Ovary (tissue), 9 donors: ENCODE measurements around the gene COPS9. TPM values are rescaled to one million over a fixed set of nuclear protein-coding genes. Genes with fewer than 3 reads are reported as not detected.

Experiments used
- DNase-seq, 5 donors: peaks; one replicate each; pipeline ENCODE4 v3.0.0-alpha.2; 2019 to 2020
- H3K27ac ChIP-seq, 2 donors: fragments of 200-600 bp; one replicate each; pipeline versions ENCODE4 v1.5.1 to v1.8.0; 2019 to 2022
- H3K27me3 ChIP-seq: fragments of 200-600 bp; one replicate; pipeline ENCODE4 v1.8.0; 2022
- H3K36me3 ChIP-seq: fragments of 200-600 bp; sonication (generic); one replicate; pipeline ENCODE4 v1.5.1; 2019
- H3K4me1 ChIP-seq: one replicate; pipeline ENCODE4 v1.8.1; 2013; ENCODE audit warnings: mild to moderate bottlenecking, moderate library complexity; ENCODE audit not compliant: insufficient read depth
- H3K4me3 ChIP-seq: fragments of 200-600 bp; sonication (generic); one replicate; pipeline ENCODE4 v1.5.1; 2017
- H3K9me3 ChIP-seq, 2 donors: fragments of 200-600 bp in 1 of 2; sonication (generic) in 1 of 2; one replicate each; pipeline versions ENCODE4 v1.5.1 to v1.8.1; 2013 to 2019; ENCODE audit warnings: mild to moderate bottlenecking in 1 of 2, moderate library complexity in 1 of 2
- EP300 ChIP-seq: sonication (generic); formaldehyde crosslinking; IDR thresholded peaks from one replicate; pipeline ENCODE4 v1.6.1; 2017; ENCODE audit warnings: antibody characterized with exemption
- POLR2A ChIP-seq: fragments of 450-650 bp; IDR thresholded peaks from one replicate; pipeline ENCODE4 v1.6.1; 2017; ENCODE audit warnings: antibody characterized with exemption, mild to moderate bottlenecking, moderate library complexity
- WGBS, 3 donors: extraction: QIAGEN DNeasy Blood & Tissue Kit in 1 of 3; methylation state at CpG; one replicate each; pipeline versions ENCODE4 v1.1.5 to v1.1.7; 2013 to 2017; 5-methylcytosine and 5-hydroxymethylcytosine counted together
- intact Hi-C, 4 donors: fragments of 100-400 bp; cut with DNase I; formaldehyde crosslinking; loops; one replicate each; pipeline versions ENCODE4 v1.11.0 to v1.15.1; 2022 to 2023
- polyA plus RNA-seq, 2 donors: library from polyadenylated mRNA; stranded (reverse); fragments of 200-250 nt in 1 of 2; fragments of 350-450 nt in 1 of 2; fragmentation: Illumina TruSeq in 1 of 2; extraction: RNeasy Lipid Tissue Mini Kit (QIAGEN cat#74804) in 1 of 2; gene quantifications; one replicate each; pipeline ENCODE4 v1.2.3, GENCODE V29; 2013 to 2014
- total RNA-seq, 7 donors: library from RNA; depleted of rRNA in 2 of 7; stranded (reverse); fragments of >200 nt in 2 of 7; fragmentation: NEBNext Ultra II Directional in 3 of 7; extraction: Animal tissue kit (Norgen Biotek cat#: 25700) in 3 of 7; gene quantifications; one replicate each; pipeline versions ENCODE4 v1.1.0 to v1.2.4, GENCODE V29; 2016 to 2023
- TF ChIP-seq, protein P1 (sequence below), 3 donors: fragments of 450-650 bp in 2 of 3; fragments of 200-600 bp in 1 of 3; IDR thresholded peaks; one replicate each; pipeline versions ENCODE4 v1.5.1 to v1.8.0; 2016 to 2022; ENCODE audit warnings: antibody characterized with exemption in 3 of 3, mild to moderate bottlenecking in 1 of 3
- donor health status: DM: no; HTN: no; CAD: no; lungs with moderate emphysema.
- donor health status: DM: no; HTN: no; CAD: no.
- donor health status: Bipolar disorder and iron deficiency.
- donor health status: DM: yes; HTN: yes; CAD: no.
- donor health status: DM: no; HTN: no; CAD: no.
- donor health status: DM: yes; HTN: yes; CAD: no.

Gene COPS9
- total and polyA plus RNA-seq, 9 donors = 42.1 to 286 (median 101) TPM

DNA sequence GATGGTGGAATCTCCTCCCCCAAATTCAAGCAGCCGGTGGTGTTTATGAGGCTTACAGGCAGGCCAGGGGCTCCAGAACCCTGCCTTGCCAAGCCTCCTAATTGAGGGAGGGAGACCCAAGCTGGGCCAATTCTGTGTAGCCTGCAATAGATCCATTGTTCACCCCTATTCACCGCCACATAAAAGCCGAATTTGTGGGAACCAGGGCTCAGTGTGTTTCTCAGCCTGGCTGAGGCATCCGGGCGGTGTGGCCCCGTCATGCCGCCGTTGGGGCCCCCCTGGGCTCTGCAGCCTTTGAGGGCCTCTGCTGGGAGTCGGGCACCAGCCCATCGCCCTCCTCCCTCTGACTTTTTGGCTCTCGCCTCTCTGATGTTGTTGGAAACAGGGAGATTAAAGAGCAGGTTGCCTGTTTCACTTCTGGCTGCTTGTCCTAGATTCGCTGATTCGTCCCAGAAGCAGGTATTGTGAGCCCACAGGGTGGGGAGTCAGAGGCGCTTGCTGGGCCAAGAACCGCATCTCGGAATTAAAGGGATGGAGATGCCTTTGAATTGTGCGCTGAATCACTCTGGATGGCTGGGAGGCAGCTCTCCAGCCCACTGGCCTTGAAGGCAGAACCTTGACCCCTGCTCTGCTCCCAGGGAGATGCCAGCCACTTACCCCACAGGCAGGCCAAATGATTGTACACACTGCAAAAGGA is 19.1 kb upstream of the COPS9 start:
- Histone ChIP-seq H3K4me1 (peaks cover 8% of the 10 kb centered on the region), H3K27ac (no peak overlapping the region), H3K36me3 (no peaks in the 10 kb centered on the region), H3K9me3 (no peaks in the 10 kb centered on the region), H3K27me3 (no peaks in the 10 kb centered on the region), H3K4me3 (no peak overlapping the region)
- peak in 1 of 5 donors; percentile 53 for DNase-seq
- TF ChIP-seq EP300 (no peak), POLR2A (no peak)
- TF ChIP-seq, protein P1, sequence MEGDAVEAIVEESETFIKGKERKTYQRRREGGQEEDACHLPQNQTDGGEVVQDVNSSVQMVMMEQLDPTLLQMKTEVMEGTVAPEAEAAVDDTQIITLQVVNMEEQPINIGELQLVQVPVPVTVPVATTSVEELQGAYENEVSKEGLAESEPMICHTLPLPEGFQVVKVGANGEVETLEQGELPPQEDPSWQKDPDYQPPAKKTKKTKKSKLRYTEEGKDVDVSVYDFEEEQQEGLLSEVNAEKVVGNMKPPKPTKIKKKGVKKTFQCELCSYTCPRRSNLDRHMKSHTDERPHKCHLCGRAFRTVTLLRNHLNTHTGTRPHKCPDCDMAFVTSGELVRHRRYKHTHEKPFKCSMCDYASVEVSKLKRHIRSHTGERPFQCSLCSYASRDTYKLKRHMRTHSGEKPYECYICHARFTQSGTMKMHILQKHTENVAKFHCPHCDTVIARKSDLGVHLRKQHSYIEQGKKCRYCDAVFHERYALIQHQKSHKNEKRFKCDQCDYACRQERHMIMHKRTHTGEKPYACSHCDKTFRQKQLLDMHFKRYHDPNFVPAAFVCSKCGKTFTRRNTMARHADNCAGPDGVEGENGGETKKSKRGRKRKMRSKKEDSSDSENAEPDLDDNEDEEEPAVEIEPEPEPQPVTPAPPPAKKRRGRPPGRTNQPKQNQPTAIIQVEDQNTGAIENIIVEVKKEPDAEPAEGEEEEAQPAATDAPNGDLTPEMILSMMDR (IDR thresholded peaks at IDR 0.05) = no peak
- intact Hi-C loops = no loop called here
- 22 to 33% (median 28%) methylated on average over 17 of the region's 17 CpGs for WGBS, 3 donors

DNA sequence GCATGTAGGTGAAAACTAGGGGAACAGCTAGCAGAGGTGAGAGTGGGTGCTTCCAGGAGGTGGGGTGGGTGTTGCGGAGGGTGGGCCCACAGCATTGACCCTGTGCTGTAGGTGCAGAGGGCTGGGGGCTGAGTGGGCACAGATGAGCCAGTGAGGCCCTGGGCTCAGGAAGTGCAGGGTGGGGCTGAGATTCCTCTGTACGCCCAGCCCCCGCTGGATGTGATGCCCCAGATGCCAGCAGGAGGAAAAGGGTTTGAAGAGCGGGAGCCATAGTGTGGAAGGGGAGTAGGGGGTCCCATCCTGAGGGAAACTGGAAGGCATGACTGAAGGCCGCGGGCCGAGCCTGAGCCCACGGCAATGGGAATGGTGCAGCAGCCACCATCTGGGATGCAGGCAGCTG is 18.5 kb upstream of the COPS9 start:
- intact Hi-C loops = no loop called here
- TF ChIP-seq, protein P1 (IDR thresholded peaks at IDR 0.05) = no peak
- no peak for TF ChIP-seq POLR2A
- 80 to 87% (median 85%) methylated on average over 8 of the region's 8 CpGs for WGBS, 3 donors
- H3K9me3 ChIP-seq = no peaks in the 10 kb centered on the region
- peaks cover 8% of the 10 kb centered on the region for H3K4me1 ChIP-seq
- DNase-seq = no peak
- no peak overlapping the region for H3K4me3 ChIP-seq
- no peaks in the 10 kb centered on the region for H3K36me3 ChIP-seq
- no peak overlapping the region for H3K27ac ChIP-seq
- H3K27me3 ChIP-seq = no peaks in the 10 kb centered on the region

DNA sequence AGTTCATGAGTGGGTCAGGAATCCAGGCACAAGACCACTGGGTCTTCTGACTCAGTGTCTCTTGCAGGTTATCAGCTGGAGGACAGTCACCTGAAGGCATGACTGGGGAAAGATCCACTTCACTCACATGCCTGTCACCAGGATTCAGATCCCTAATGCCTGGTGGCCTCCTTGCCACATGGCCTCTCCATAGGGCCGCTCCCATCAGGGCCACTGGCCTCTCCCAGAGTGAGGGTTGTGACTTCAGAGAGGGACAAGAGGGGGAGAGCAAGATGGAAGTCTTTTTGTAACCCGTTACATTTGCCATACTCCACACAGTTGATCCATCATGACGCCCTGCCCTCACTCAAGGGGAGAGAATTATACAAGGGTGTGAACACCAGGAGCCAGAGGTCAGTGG is 17.3 kb upstream of the COPS9 start:
- Histone ChIP-seq H3K4me1 (peaks cover 8% of the 10 kb centered on the region), H3K9me3 (no peaks in the 10 kb centered on the region), H3K4me3 (no peak overlapping the region), H3K27me3 (no peaks in the 10 kb centered on the region), H3K27ac (no peak overlapping the region), H3K36me3 (no peaks in the 10 kb centered on the region)
- DNase-seq = no peak
- TF ChIP-seq, protein P1 (IDR thresholded peaks at IDR 0.05) = no peak
- TF ChIP-seq POLR2A (no peak), EP300 (no peak)
- WGBS, 3 donors = 81 to 97% (median 83%) methylated on average over 3 of the region's 3 CpGs
- intact Hi-C loops = no loop called here

DNA sequence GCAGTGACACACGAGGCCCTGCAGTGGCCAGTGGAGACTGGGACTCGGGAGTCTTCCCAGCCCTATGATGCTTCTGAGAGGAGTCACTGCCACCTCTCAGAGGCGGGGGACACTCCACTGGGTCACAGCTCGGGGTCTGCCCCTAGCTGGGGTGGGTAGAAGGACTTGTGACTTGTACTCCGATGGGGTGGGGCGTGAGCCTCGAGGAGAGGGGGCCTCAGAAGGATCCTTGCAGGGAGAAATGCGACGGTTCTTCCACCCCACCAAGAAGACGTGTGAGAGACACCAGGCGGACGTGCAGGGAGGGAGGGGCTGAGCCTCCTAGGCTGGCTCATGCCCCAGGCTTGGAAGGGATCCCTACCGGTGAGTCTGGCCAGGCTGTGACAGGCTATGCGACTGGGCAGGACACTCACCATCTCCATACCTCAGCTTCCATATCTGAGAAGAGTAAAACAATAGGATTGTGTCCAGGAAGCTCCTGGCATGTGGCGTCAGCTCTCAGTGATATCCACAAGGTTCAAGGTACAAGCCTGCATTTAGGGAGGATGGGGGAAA is 15.4 kb upstream of the COPS9 start:
- intact Hi-C loops = no loop called here
- WGBS, 3 donors = 51 to 60% (median 55%) methylated on average over 15 of the region's 15 CpGs
- Histone ChIP-seq H3K4me3 (no peak overlapping the region), H3K27ac (no peak overlapping the region), H3K27me3 (no peaks in the 10 kb centered on the region), H3K36me3 (no peaks in the 10 kb centered on the region), H3K4me1 (peaks cover 8% of the 10 kb centered on the region), H3K9me3 (no peaks in the 10 kb centered on the region)
- no peak for DNase-seq
- TF ChIP-seq POLR2A (no peak), EP300 (no peak)
- TF ChIP-seq, protein P1 (IDR thresholded peaks at IDR 0.05) = no peak
